Measurements from ENCODE around the gene OR2T1. TPM values are rescaled to one million over a fixed set of nuclear protein-coding genes. Genes with fewer than 3 reads are reported as not detected.
"Not testable (repeated sequence)": the region's sequence is repeated elsewhere in the genome, so short reads cannot be mapped to it uniquely, and the experiment has no call there.

The OR2T1 gene
- total and polyA plus RNA-seq, 4 donors: 0.63 TPM; not detected in 3

- H3K27me3 ChIP-seq (ENCODE audit: control insufficient read depth in 1 of 2, insufficient read depth in 2 of 2, low read length in 1 of 2); DNase-seq; H3K27ac ChIP-seq (ENCODE audit: low read depth in 1 of 2, low read length in 2 of 2); H3K9me3 ChIP-seq (ENCODE audit: control insufficient read depth, low read length); H3K4me3 ChIP-seq (ENCODE audit: low read length in 2 of 2); H3K4me1 ChIP-seq (ENCODE audit: control insufficient read depth in 1 of 2, insufficient read depth in 2 of 2, low read length in 2 of 2); ATAC-seq (ENCODE audit: low FRiP score); H3K36me3 ChIP-seq (ENCODE audit: control insufficient read depth in 1 of 2, insufficient read depth in 2 of 2, low read length in 1 of 2): not testable (repeated sequence)
- no CpG with 5 or more reads among the region's 2 CpGs for WGBS, 2 donors
- intact Hi-C loops (cut with DNase I): loop anchor here in 1 of 2 donors (10.0 kb wide), 1 partner anchor 209 kb away; the partner anchor contains the start of gene OR2T27
Observed at GRCh38 chr1:248445399-248445798, 42.6 kb downstream of the OR2T1 start, which contains the start of gene OR2T2. Gene OR2T2, plus strand, starts transcription at chr1:248445637. Its CDS starts 7,161 bp downstream, at chr1:248452798.

DNA sequence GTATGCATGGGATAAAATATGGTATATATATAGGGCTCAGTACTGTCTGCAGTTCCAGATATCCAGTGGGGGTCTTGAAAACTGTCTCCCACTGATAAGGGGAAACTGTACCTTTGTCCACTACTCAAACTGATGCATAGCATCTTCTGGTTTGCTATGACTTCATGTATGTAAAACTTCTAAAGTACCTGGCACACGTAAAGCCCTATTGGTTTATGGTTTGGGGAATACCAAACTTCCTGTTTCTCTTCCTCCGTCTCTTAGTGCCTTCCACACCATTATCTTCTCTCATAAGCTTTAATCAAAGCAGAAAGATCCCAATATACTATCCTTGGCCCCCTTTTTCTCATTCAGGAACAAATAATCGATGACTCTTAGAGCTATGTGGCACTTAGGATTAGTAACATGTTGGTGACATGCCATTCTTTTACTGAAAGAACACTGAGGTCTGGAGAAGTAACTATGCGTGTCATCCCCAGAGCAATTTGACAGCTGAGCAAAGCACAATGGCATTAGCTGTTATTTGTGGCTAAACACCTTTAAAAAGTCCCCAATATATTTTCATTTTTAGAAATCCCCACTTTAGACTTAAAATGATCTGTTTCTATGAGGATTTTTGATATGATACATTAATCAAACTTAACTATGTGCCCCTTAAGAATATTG, 45.7 kb downstream of the OR2T1 start:
- not testable (repeated sequence) for H3K4me3 ChIP-seq (ENCODE audit: low read length in 2 of 2); H3K9me3 ChIP-seq (ENCODE audit: control insufficient read depth, low read length); H3K27ac ChIP-seq (ENCODE audit: low read depth in 1 of 2, low read length in 2 of 2); ATAC-seq (ENCODE audit: low FRiP score); H3K27me3 ChIP-seq (ENCODE audit: control insufficient read depth in 1 of 2, insufficient read depth in 2 of 2, low read length in 1 of 2); H3K36me3 ChIP-seq (ENCODE audit: control insufficient read depth in 1 of 2, insufficient read depth in 2 of 2, low read length in 1 of 2); DNase-seq; H3K4me1 ChIP-seq (ENCODE audit: control insufficient read depth in 1 of 2, insufficient read depth in 2 of 2, low read length in 2 of 2)
- WGBS, 2 donors: no CpG with 5 or more reads among the region's 4 CpGs
- intact Hi-C loops (cut with DNase I): loop anchor here in 1 of 2 donors (10.0 kb wide), 1 partner anchor 206 kb away; the partner anchor contains the start of gene OR2T27

- H3K27me3 ChIP-seq (ENCODE audit: control insufficient read depth in 1 of 2, insufficient read depth in 2 of 2, low read length in 1 of 2); H3K36me3 ChIP-seq (ENCODE audit: control insufficient read depth in 1 of 2, insufficient read depth in 2 of 2, low read length in 1 of 2); ATAC-seq (ENCODE audit: low FRiP score); H3K9me3 ChIP-seq (ENCODE audit: control insufficient read depth, low read length); H3K4me1 ChIP-seq (ENCODE audit: control insufficient read depth in 1 of 2, insufficient read depth in 2 of 2, low read length in 2 of 2); H3K27ac ChIP-seq (ENCODE audit: low read depth in 1 of 2, low read length in 2 of 2); H3K4me3 ChIP-seq (ENCODE audit: low read length in 2 of 2); DNase-seq: not testable (repeated sequence)
- WGBS, 2 donors: 79 to 80% methylated on average over 5 of the region's 6 CpGs
- intact Hi-C loops (cut with DNase I): loop anchor here in 1 of 2 donors (10.0 kb wide), 1 partner anchor 205 kb away; the partner anchor contains the start of gene OR2T27
Observed at GRCh38 chr1:248449821-248450465, 47.1 kb downstream of the OR2T1 start.

DNA sequence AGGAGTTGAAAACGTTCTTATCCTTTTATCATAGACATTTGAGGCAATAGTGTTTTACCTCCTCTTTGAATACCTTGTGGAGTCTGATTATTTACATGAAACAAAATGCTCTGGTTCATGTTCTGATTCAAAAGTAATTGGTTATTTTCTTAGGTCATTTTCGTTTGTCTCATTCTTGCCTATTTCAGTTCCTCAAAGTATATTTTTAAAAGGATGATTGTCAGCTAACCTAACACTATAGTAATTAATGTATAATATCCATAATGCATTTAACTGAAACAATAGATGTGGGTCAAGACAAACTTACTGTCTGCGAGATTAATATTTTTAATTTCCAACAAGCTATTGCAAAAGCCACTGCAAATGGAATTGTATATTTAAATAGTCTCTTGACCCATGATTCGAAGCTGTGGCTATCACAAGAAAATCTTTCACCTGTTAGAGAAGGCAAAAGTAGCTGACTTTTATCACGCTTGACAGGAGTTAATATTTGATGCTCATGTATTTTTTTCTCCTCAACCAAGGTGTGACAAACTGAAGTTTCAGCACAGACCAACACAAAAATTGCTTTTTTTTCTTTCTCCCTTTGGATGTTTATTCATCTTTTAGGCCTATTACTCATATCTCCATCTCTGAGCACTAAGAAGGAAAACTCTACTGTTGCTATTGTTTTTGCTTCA, 47.8 kb downstream of the OR2T1 start:
- H3K9me3 ChIP-seq (ENCODE audit: control insufficient read depth, low read length); H3K4me3 ChIP-seq (ENCODE audit: low read length in 2 of 2); ATAC-seq (ENCODE audit: low FRiP score); H3K27me3 ChIP-seq (ENCODE audit: control insufficient read depth in 1 of 2, insufficient read depth in 2 of 2, low read length in 1 of 2); DNase-seq; H3K27ac ChIP-seq (ENCODE audit: low read depth in 1 of 2, low read length in 2 of 2); H3K4me1 ChIP-seq (ENCODE audit: control insufficient read depth in 1 of 2, insufficient read depth in 2 of 2, low read length in 2 of 2); H3K36me3 ChIP-seq (ENCODE audit: control insufficient read depth in 1 of 2, insufficient read depth in 2 of 2, low read length in 1 of 2); intact Hi-C loops (cut with DNase I): not testable (repeated sequence)
- WGBS, 2 donors: 36 to 46% methylated on average over 2 of the region's 5 CpGs

DNA sequence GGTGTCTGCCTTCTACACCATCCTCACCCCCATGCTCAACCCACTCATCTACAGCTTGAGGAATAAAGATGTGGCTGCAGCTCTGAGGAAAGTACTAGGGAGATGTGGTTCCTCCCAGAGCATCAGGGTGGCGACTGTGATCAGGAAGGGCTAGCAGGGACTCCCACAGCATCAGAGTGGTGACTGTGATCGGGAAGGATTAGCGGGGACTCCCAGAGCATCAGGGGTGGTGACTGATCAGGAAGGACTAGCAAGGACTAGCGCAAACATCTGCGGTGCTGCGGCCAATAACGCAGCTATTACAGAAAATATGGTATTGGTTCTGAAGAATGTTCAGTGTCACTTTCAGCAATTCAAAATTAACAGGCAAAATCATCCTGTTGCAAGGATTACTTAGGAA, 50.8 kb downstream of the OR2T1 start:
- H3K27ac ChIP-seq (ENCODE audit: low read depth in 1 of 2, low read length in 2 of 2); intact Hi-C loops (cut with DNase I); ATAC-seq (ENCODE audit: low FRiP score); H3K36me3 ChIP-seq (ENCODE audit: control insufficient read depth in 1 of 2, insufficient read depth in 2 of 2, low read length in 1 of 2); H3K27me3 ChIP-seq (ENCODE audit: control insufficient read depth in 1 of 2, insufficient read depth in 2 of 2, low read length in 1 of 2); H3K9me3 ChIP-seq (ENCODE audit: control insufficient read depth, low read length); DNase-seq; H3K4me1 ChIP-seq (ENCODE audit: control insufficient read depth in 1 of 2, insufficient read depth in 2 of 2, low read length in 2 of 2); H3K4me3 ChIP-seq (ENCODE audit: low read length in 2 of 2): not testable (repeated sequence)
- WGBS, 2 donors: 80 to 84% methylated on average over 7 of the region's 7 CpGs

GRCh38 chr1:248455045-248455444, 52.2 kb downstream of the OR2T1 start:
- 62 to 65% methylated on average over 1 to 2 of the region's 4 CpGs for WGBS, 2 donors
- H3K27me3 ChIP-seq (ENCODE audit: control insufficient read depth in 1 of 2, insufficient read depth in 2 of 2, low read length in 1 of 2); DNase-seq; H3K36me3 ChIP-seq (ENCODE audit: control insufficient read depth in 1 of 2, insufficient read depth in 2 of 2, low read length in 1 of 2); H3K4me3 ChIP-seq (ENCODE audit: low read length in 2 of 2); H3K4me1 ChIP-seq (ENCODE audit: control insufficient read depth in 1 of 2, insufficient read depth in 2 of 2, low read length in 2 of 2); ATAC-seq (ENCODE audit: low FRiP score); H3K9me3 ChIP-seq (ENCODE audit: control insufficient read depth, low read length); intact Hi-C loops (cut with DNase I); H3K27ac ChIP-seq (ENCODE audit: low read depth in 1 of 2, low read length in 2 of 2): not testable (repeated sequence)

- ATAC-seq (ENCODE audit: low FRiP score); H3K4me1 ChIP-seq (ENCODE audit: control insufficient read depth in 1 of 2, insufficient read depth in 2 of 2, low read length in 2 of 2); H3K9me3 ChIP-seq (ENCODE audit: control insufficient read depth, low read length); DNase-seq; H3K27me3 ChIP-seq (ENCODE audit: control insufficient read depth in 1 of 2, insufficient read depth in 2 of 2, low read length in 1 of 2); H3K36me3 ChIP-seq (ENCODE audit: control insufficient read depth in 1 of 2, insufficient read depth in 2 of 2, low read length in 1 of 2); intact Hi-C loops (cut with DNase I); H3K4me3 ChIP-seq (ENCODE audit: low read length in 2 of 2); H3K27ac ChIP-seq (ENCODE audit: low read depth in 1 of 2, low read length in 2 of 2): not testable (repeated sequence)
- WGBS, 2 donors: no CpG with 5 or more reads among the region's 2 CpGs
Observed at GRCh38 chr1:248456635-248457034, 53.8 kb downstream of the OR2T1 start.
